Astrocyte (in vitro differentiated cells and primary cell): Measurements from ENCODE around the gene MYH2. TPM values are rescaled to one million over a fixed set of nuclear protein-coding genes. Genes with fewer than 3 reads are reported as not detected.

ENCODE experiments used
- DNase-seq: peaks from one replicate; pipeline ENCODE4 v3.0.0-alpha.2; 2010; ENCODE audit warnings: low read depth
- FAIRE-seq: peaks from 2 replicates; lab custom pipeline; 2011; peaks lifted over from hg19 to GRCh38; lab: Jason Lieb, UNC
- H2AFZ ChIP-seq: 2 replicates; pipeline ENCODE4 v1.6.0; 2012; ENCODE audit warnings: low read depth, low read length, inconsistent platforms
- H3K27ac ChIP-seq: 2 replicates; pipeline ENCODE4 v1.5.1; 2011; ENCODE audit warnings: low read depth, low read length, inconsistent platforms
- H3K27me3 ChIP-seq: 2 replicates; pipeline ENCODE4 v1.6.0; 2011; ENCODE audit warnings: low read length, inconsistent platforms; ENCODE audit not compliant: insufficient read depth
- H3K36me3 ChIP-seq: 2 replicates; pipeline ENCODE4 v1.5.1; 2011; ENCODE audit warnings: low read length, inconsistent platforms; ENCODE audit not compliant: insufficient read depth
- H3K4me1 ChIP-seq: 2 replicates; pipeline ENCODE4 v1.5.1; 2011; ENCODE audit warnings: low read length, inconsistent platforms; ENCODE audit not compliant: insufficient read depth
- H3K4me2 ChIP-seq: 2 replicates; pipeline ENCODE4 v1.6.0; 2012; ENCODE audit warnings: low read length, inconsistent platforms
- H3K4me3 ChIP-seq: 2 replicates; pipeline ENCODE4 v1.5.1; 2011; ENCODE audit warnings: low read depth, mild to moderate bottlenecking, low read length, inconsistent platforms; ENCODE audit not compliant: insufficient read depth
- H3K79me2 ChIP-seq: 2 replicates; pipeline ENCODE4 v1.6.0; 2012; ENCODE audit warnings: mild to moderate bottlenecking, low read length, inconsistent platforms; ENCODE audit not compliant: insufficient read depth
- H3K9ac ChIP-seq: 2 replicates; pipeline ENCODE4 v1.6.0; 2012; ENCODE audit warnings: mild to moderate bottlenecking, low read length, inconsistent platforms
- H3K9me3 ChIP-seq: 2 replicates; pipeline ENCODE4 v1.5.1; 2012; ENCODE audit warnings: low read depth, mild to moderate bottlenecking, low read length, inconsistent platforms; ENCODE audit not compliant: insufficient read depth
- H4K20me1 ChIP-seq: 2 replicates; pipeline ENCODE4 v1.6.0; 2012; ENCODE audit warnings: low read length, inconsistent platforms; ENCODE audit not compliant: insufficient read depth
- H3K27ac Mint-ChIP-seq: one replicate; pipeline ENCODE4 v1.8.0; 2021; ENCODE audit warnings: mild to moderate bottlenecking, mixed read lengths; ENCODE audit not compliant: unreplicated experiment
- H3K27me3 Mint-ChIP-seq: one replicate; pipeline ENCODE4 v1.8.0; 2021; ENCODE audit warnings: low read depth, mixed read lengths; ENCODE audit not compliant: unreplicated experiment
- H3K36me3 Mint-ChIP-seq: one replicate; pipeline ENCODE4 v1.8.0; 2021; ENCODE audit warnings: low read depth, mixed read lengths; ENCODE audit not compliant: unreplicated experiment
- H3K4me1 Mint-ChIP-seq: one replicate; pipeline ENCODE4 v1.8.0; 2021; ENCODE audit warnings: low read depth, mixed read lengths; ENCODE audit not compliant: unreplicated experiment
- H3K4me3 Mint-ChIP-seq: one replicate; pipeline ENCODE4 v1.8.0; 2021; ENCODE audit warnings: mild to moderate bottlenecking, moderate library complexity, mixed read lengths; ENCODE audit not compliant: unreplicated experiment
- H3K9me3 Mint-ChIP-seq: one replicate; pipeline ENCODE4 v1.8.0; 2021; ENCODE audit warnings: mild to moderate bottlenecking, mixed read lengths; ENCODE audit not compliant: unreplicated experiment
- EZH2 ChIP-seq: IDR thresholded peaks from 2 replicates; pipeline ENCODE4 v1.6.1; 2012; ENCODE audit warnings: mild to moderate bottlenecking, low read length, inconsistent platforms; ENCODE audit not compliant: insufficient read depth
- total RNA-seq: library from RNA; stranded (reverse); gene quantifications from 2 replicates; pipeline ENCODE4 v1.2.1, GENCODE V29; 2021
- TF ChIP-seq, protein P1 (sequence below): IDR thresholded peaks from 2 replicates; pipeline ENCODE4 v1.5.1; 2011; ENCODE audit warnings: low read depth, mild to moderate bottlenecking, inconsistent platforms, low read length, moderate library complexity; ENCODE audit not compliant: insufficient read depth

The MYH2 gene
- total RNA-seq, 1 donor from 2014 or later: 0.02 TPM

DNA sequence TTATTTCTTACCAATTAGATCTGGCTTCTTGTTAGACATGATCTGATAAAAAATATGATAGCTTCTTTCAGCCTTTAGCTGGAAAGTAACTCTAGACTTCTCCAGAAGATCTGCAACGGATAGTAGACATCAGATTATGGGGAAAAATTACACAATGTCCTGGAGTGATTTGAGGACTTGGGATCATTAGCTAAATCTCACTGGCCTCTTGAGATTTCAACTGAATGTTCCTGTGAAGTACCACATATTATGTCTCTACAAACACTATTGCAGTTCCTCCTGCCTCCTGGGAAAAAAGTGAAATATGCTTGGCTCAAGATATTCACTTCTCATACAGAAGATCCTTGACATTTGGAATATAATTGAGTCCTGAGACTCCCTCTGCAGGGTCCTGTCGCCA is 36.6 kb downstream of the MYH2 start:
- no peak overlapping the region for H3K4me3 ChIP-seq
- H4K20me1 ChIP-seq: no peaks in the 10 kb centered on the region
- no peak for FAIRE-seq
- H3K9ac ChIP-seq: no peak overlapping the region
- Mint-ChIP-seq H3K9me3 (no peaks in the 10 kb centered on the region), H3K4me3 (no peak overlapping the region), H3K4me1 (peaks cover 16% of the 10 kb centered on the region), H3K27me3 (no peaks in the 10 kb centered on the region), H3K27ac (no peak overlapping the region), H3K36me3 (no peaks in the 10 kb centered on the region)
- no peaks in the 10 kb centered on the region for H3K36me3 ChIP-seq
- no peak overlapping the region for H3K4me2 ChIP-seq
- no peak for TF ChIP-seq EZH2
- DNase-seq: no peak
- H2AFZ ChIP-seq: no peak overlapping the region
- no peak overlapping the region for H3K27ac ChIP-seq
- H3K9me3 ChIP-seq: no peaks in the 10 kb centered on the region
- H3K4me1 ChIP-seq: no peaks in the 10 kb centered on the region
- H3K79me2 ChIP-seq: no peaks in the 10 kb centered on the region
- H3K27me3 ChIP-seq: no peaks in the 10 kb centered on the region

DNA sequence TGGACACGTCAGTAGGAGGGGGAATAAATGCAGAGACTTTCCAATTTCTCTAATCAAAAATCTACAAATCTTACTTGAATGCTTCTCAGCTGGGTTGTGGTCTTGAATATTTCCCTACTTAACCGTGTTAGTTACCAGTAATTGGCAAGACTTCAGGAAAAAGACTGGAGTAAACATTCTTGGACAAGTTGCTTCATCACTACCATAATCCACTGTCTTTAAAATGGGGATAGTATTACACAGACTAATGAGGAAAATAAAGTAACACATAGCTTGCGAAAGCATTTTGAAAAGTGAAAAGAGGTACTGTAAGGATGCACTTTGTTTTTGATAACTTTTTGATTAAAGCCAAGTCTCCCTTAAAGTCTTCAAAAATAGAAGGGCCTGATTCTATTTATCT is 49.5 kb downstream of the MYH2 start:
- no peak for TF ChIP-seq EZH2
- TF ChIP-seq, protein P1, sequence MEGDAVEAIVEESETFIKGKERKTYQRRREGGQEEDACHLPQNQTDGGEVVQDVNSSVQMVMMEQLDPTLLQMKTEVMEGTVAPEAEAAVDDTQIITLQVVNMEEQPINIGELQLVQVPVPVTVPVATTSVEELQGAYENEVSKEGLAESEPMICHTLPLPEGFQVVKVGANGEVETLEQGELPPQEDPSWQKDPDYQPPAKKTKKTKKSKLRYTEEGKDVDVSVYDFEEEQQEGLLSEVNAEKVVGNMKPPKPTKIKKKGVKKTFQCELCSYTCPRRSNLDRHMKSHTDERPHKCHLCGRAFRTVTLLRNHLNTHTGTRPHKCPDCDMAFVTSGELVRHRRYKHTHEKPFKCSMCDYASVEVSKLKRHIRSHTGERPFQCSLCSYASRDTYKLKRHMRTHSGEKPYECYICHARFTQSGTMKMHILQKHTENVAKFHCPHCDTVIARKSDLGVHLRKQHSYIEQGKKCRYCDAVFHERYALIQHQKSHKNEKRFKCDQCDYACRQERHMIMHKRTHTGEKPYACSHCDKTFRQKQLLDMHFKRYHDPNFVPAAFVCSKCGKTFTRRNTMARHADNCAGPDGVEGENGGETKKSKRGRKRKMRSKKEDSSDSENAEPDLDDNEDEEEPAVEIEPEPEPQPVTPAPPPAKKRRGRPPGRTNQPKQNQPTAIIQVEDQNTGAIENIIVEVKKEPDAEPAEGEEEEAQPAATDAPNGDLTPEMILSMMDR: no peak
- Mint-ChIP-seq H3K4me1 (no peaks in the 10 kb centered on the region), H3K9me3 (peaks cover 1% of the 10 kb centered on the region), H3K27ac (no peak overlapping the region), H3K36me3 (no peaks in the 10 kb centered on the region), H3K27me3 (peaks cover 2% of the 10 kb centered on the region), H3K4me3 (no peak overlapping the region)
- Histone ChIP-seq H4K20me1 (no peaks in the 10 kb centered on the region), H3K27ac (no peak overlapping the region), H3K4me2 (no peak overlapping the region), H2AFZ (no peak overlapping the region), H3K36me3 (no peaks in the 10 kb centered on the region), H3K9ac (no peak overlapping the region), H3K27me3 (no peaks in the 10 kb centered on the region), H3K79me2 (no peaks in the 10 kb centered on the region), H3K4me3 (no peak overlapping the region), H3K4me1 (no peaks in the 10 kb centered on the region), H3K9me3 (no peaks in the 10 kb centered on the region)
- DNase-seq: no peak
- FAIRE-seq: no peak

DNA sequence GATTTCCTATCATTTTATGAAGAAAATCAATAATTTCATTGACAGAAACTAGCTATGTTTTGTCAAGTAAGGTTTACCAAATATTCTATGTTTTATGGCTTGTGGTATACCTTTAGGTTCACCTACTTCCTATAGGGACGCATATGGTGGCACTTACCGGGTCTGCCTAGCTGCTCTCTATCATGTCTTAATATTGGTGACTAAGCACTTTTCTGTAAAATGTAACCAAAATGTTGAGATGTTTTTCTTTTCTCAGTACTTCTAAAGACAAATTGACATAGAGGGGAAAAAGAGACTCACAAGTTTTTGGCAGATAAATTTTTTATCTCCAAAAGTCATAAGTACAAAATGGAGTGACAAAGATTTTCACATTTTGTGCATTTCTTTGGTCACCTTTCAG is 57.5 kb downstream of the MYH2 start:
- H3K4me1 Mint-ChIP-seq: no peaks in the 10 kb centered on the region
- Histone ChIP-seq H4K20me1 (no peaks in the 10 kb centered on the region), H3K4me3 (no peak overlapping the region), H3K36me3 (no peaks in the 10 kb centered on the region), H2AFZ (no peak overlapping the region), H3K9me3 (no peaks in the 10 kb centered on the region), H3K4me2 (no peak overlapping the region), H3K4me1 (no peaks in the 10 kb centered on the region), H3K27me3 (no peaks in the 10 kb centered on the region), H3K9ac (no peak overlapping the region), H3K27ac (no peak overlapping the region), H3K79me2 (no peaks in the 10 kb centered on the region)
- H3K27me3 Mint-ChIP-seq: no peaks in the 10 kb centered on the region
- DNase-seq (no peak), FAIRE-seq (no peak)
- TF ChIP-seq EZH2: no peak
- TF ChIP-seq, protein P1: no peak
- no peak overlapping the region for H3K4me3 Mint-ChIP-seq
- no peaks in the 10 kb centered on the region for H3K36me3 Mint-ChIP-seq
- H3K9me3 Mint-ChIP-seq: peaks cover 9% of the 10 kb centered on the region
- H3K27ac Mint-ChIP-seq: no peak overlapping the region
